ENCODE measurements around the gene ITGA2. TPM values are rescaled to one million over a fixed set of nuclear protein-coding genes. Genes with fewer than 3 reads are reported as not detected.

ITGA2 gene
- total RNA-seq, 1 experiment from 2014 or later, result 36.7 TPM

DNA sequence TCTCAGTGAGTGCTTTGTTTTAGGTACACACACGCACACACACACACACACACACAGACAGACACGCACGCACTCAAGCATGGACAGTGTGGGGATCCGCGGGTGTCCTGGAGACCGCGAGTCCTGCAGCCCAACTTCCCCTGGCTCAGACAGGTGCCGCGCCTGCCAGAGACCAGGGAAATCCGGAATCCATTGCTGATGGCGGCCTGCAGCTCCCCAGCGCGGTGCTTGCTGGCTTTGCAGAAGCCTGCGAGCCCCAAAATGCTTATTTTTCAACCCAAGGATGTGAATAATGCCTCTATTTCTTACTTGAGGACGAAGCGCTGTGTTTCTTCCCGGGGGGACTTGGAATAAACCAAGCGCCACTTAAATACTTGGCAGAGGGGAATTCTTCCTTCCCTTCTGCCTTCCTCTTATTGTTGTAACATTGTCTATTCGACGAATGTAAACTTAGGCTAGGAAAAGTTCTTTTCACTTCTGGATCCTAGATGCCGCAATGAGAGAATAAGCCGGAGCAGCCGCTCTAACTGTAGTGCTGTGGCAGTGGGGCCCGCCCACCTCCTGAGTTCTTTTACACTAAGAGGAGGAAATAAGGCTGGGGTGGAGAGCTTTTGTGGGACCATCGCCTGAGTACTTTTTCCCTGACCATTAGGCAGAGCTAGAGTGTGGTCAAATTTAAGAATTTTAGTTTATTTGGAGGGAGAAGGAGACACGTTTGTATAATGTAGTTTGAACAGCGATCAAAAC is 802 bp downstream of the ITGA2 start:
- peak overlapping the region; percentile 92 for H3K27ac ChIP-seq (ENCODE audit: low read length)
- TSS peak; percentile 47 for BruUV-seq (replicated peaks)
- intact Hi-C loops (cut with micrococcal nuclease), result loop anchor here (2.0 to 10.0 kb wide), 3 partner anchors 47 to 205 kb away; partner anchors contain the start of genes ITGA1 and PELO
- H3K9ac ChIP-seq (ENCODE audit: low read length), result peak overlapping the region; percentile 96
- H3K79me2 ChIP-seq (ENCODE audit: low read length), result peaks cover 62% of the 10 kb centered on the region
- H2AFZ ChIP-seq (ENCODE audit: low read length), result peak overlapping the region; percentile 63
- DNase-seq, result peak; percentile 39
- H3K36me3 ChIP-seq (ENCODE audit: low read depth, low read length), result peaks cover 41% of the 10 kb centered on the region
- TF ChIP-seq EZH2 (IDR thresholded peaks at IDR 0.05; ENCODE audit: low read length, unreplicated experiment) (no peak), EZH2phosphoT487 (IDR thresholded peaks at IDR 0.05; ENCODE audit: borderline replicate concordance, low read length) (no peak)
- TF ChIP-seq, protein P1, sequence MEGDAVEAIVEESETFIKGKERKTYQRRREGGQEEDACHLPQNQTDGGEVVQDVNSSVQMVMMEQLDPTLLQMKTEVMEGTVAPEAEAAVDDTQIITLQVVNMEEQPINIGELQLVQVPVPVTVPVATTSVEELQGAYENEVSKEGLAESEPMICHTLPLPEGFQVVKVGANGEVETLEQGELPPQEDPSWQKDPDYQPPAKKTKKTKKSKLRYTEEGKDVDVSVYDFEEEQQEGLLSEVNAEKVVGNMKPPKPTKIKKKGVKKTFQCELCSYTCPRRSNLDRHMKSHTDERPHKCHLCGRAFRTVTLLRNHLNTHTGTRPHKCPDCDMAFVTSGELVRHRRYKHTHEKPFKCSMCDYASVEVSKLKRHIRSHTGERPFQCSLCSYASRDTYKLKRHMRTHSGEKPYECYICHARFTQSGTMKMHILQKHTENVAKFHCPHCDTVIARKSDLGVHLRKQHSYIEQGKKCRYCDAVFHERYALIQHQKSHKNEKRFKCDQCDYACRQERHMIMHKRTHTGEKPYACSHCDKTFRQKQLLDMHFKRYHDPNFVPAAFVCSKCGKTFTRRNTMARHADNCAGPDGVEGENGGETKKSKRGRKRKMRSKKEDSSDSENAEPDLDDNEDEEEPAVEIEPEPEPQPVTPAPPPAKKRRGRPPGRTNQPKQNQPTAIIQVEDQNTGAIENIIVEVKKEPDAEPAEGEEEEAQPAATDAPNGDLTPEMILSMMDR (conservative IDR thresholded peaks at IDR 0.05; ENCODE audit: low read depth, low read length), result no peak; the same call in 1 of the 2 replicates
- H3K27me3 ChIP-seq (ENCODE audit: low read length), result no peaks in the 10 kb centered on the region
- peak; percentile 5 for ATAC-seq
- no peaks in the 10 kb centered on the region for H3K9me2 ChIP-seq (replicated peaks; ENCODE audit: low read length)
- CTCF ChIA-PET, result interaction anchor here (0.6 to 1.6 kb wide), 3 partner anchors 21 to 108 kb away, joined by 3 to 6 read pairs (median 3); no protein-coding TSS in a partner anchor
- peaks cover 49% of the 10 kb centered on the region for H4K20me1 ChIP-seq (ENCODE audit: low read length)
- H3K4me1 ChIP-seq (ENCODE audit: insufficient read depth, low read length), result peaks cover 66% of the 10 kb centered on the region
- no peaks in the 10 kb centered on the region for H3K9me3 ChIP-seq (ENCODE audit: low read length)
- peak overlapping the region; percentile 86 for H3K4me2 ChIP-seq (ENCODE audit: low read length)
- POLR2A ChIA-PET (ENCODE audit: unreplicated experiment), result interaction anchor here (0.6 kb wide), 3 partner anchors 26 to 48 kb away, joined by 3 to 7 read pairs (median 4); no protein-coding TSS in a partner anchor
- H3K4me3 ChIP-seq (ENCODE audit: low read length), result peak overlapping the region; percentile 89
- H3F3A ChIP-seq (ENCODE audit: low read length, unreplicated experiment), result peaks cover 4% of the 10 kb centered on the region

DNA sequence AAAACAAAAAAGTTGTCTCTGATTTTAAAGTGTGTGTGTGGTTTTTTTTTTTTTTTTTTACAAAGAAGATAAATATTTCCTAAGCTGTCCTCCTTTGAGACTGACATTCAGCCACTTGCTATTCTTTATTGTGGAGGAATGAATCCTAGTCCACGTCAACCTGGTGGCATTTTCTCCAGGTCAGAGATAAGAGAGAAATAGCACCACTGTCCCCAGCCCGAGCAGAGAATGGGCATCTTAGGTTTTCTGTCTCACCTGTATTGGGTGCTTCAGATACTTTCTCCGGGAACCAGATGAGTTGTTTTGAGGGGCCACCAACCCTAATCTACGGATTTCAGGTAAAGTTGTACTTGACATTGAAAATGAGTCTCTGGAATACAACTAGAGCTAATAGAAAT is 1.4 kb downstream of the ITGA2 start:
- ChIA-PET POLR2A (ENCODE audit: unreplicated experiment) (interaction anchor here (0.6 to 0.8 kb wide), 3 partner anchors 29 to 50 kb away, joined by 3 to 5 read pairs (median 3); no protein-coding TSS in a partner anchor), CTCF (no interaction called here)
- Histone ChIP-seq H2AFZ (ENCODE audit: low read length) (no peak overlapping the region), H3K27me3 (ENCODE audit: low read length) (no peaks in the 10 kb centered on the region), H3K4me2 (ENCODE audit: low read length) (peak overlapping the region; percentile 86), H3K36me3 (ENCODE audit: low read depth, low read length) (peaks cover 45% of the 10 kb centered on the region), H3K9ac (ENCODE audit: low read length) (peak overlapping the region; percentile 96), H3K4me3 (ENCODE audit: low read length) (peak overlapping the region; percentile 89), H3K9me3 (ENCODE audit: low read length) (no peaks in the 10 kb centered on the region), H3K27ac (ENCODE audit: low read length) (no peak overlapping the region), H4K20me1 (ENCODE audit: low read length) (peaks cover 52% of the 10 kb centered on the region), H3K4me1 (ENCODE audit: insufficient read depth, low read length) (peaks cover 67% of the 10 kb centered on the region), H3F3A (ENCODE audit: low read length, unreplicated experiment) (peaks cover 4% of the 10 kb centered on the region), H3K79me2 (ENCODE audit: low read length) (peaks cover 68% of the 10 kb centered on the region), H3K9me2 (replicated peaks; ENCODE audit: low read length) (no peaks in the 10 kb centered on the region)
- DNase-seq (no peak), ATAC-seq (no peak)
- TF ChIP-seq, protein P1 (conservative IDR thresholded peaks at IDR 0.05; ENCODE audit: low read depth, low read length), result no peak
- no peak for TF ChIP-seq EZH2phosphoT487 (IDR thresholded peaks at IDR 0.05; ENCODE audit: borderline replicate concordance, low read length)
- TF ChIP-seq EZH2 (IDR thresholded peaks at IDR 0.05; ENCODE audit: low read length, unreplicated experiment), result no peak
- no TSS peak for BruUV-seq (replicated peaks)
- intact Hi-C loops (cut with micrococcal nuclease), result no loop called here

DNA sequence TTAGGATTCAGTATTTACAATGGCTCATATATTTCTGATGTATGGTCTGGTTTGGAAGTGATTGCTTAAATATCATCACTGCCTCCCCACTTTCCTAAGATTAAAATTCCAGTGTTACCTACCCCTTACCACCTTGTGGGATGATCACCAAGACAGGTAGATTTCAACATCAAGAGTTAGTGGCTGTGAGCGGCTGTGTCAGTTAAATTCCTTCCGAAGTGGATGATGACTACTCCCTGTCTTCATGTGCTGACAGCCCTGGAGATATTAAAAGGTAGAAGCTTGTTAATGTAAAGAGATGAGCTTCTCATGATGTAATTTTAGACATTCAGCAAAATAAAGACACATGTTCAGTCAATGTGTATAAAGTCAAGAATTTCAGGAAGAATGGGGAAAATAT is 4.2 kb downstream of the ITGA2 start:
- TF ChIP-seq EZH2phosphoT487 (IDR thresholded peaks at IDR 0.05; ENCODE audit: borderline replicate concordance, low read length) (no peak), EZH2 (IDR thresholded peaks at IDR 0.05; ENCODE audit: low read length, unreplicated experiment) (no peak)
- TF ChIP-seq, protein P1 (conservative IDR thresholded peaks at IDR 0.05; ENCODE audit: low read depth, low read length), result no peak
- ChIA-PET POLR2A (ENCODE audit: unreplicated experiment) (no interaction called here), CTCF (no interaction called here)
- H3F3A ChIP-seq (ENCODE audit: low read length, unreplicated experiment), result peaks cover 2% of the 10 kb centered on the region
- H3K9me2 ChIP-seq (replicated peaks; ENCODE audit: low read length), result no peaks in the 10 kb centered on the region
- no peak overlapping the region for H3K9ac ChIP-seq (ENCODE audit: low read length)
- H3K27ac ChIP-seq (ENCODE audit: low read length), result no peak overlapping the region
- H3K9me3 ChIP-seq (ENCODE audit: low read length), result no peaks in the 10 kb centered on the region
- intact Hi-C loops (cut with micrococcal nuclease), result no loop called here
- no peak overlapping the region for H2AFZ ChIP-seq (ENCODE audit: low read length)
- no TSS peak for BruUV-seq (replicated peaks)
- peaks cover 54% of the 10 kb centered on the region for H3K36me3 ChIP-seq (ENCODE audit: low read depth, low read length)
- H3K4me1 ChIP-seq (ENCODE audit: insufficient read depth, low read length), result peaks cover 56% of the 10 kb centered on the region
- DNase-seq, result no peak
- ATAC-seq, result no peak
- peaks cover 92% of the 10 kb centered on the region for H3K79me2 ChIP-seq (ENCODE audit: low read length)
- H3K4me3 ChIP-seq (ENCODE audit: low read length), result peak overlapping the region; percentile 89
- peak overlapping the region; percentile 86 for H3K4me2 ChIP-seq (ENCODE audit: low read length)
- peaks cover 74% of the 10 kb centered on the region for H4K20me1 ChIP-seq (ENCODE audit: low read length)
- no peaks in the 10 kb centered on the region for H3K27me3 ChIP-seq (ENCODE audit: low read length)
